ENCODE results near the gene SH3BP2.
A peak's percentile ranks its signal among the peaks of the same experiment; 100 is the strongest.

The SH3BP2 gene

GRCh38 chr4:2817137-2817536 is 24.3 kb downstream of the SH3BP2 start:
- no peaks in the 10 kb centered on the region for H3K79me2 ChIP-seq (ENCODE audit: control insufficient read depth, low read length)
- H3K4me3 ChIP-seq (ENCODE audit: low read length) = no peak overlapping the region
- H3K4me1 ChIP-seq (ENCODE audit: control insufficient read depth, low read length) = peaks cover 36% of the 10 kb centered on the region
- H3K9me3 ChIP-seq (ENCODE audit: control insufficient read depth, insufficient read depth, low read length) = 0 out of 2 replicates have a peak, but pooled peaks cover 4% of the 10 kb centered on the region
- no peaks in the 10 kb centered on the region for H4K20me1 ChIP-seq (ENCODE audit: control insufficient read depth, insufficient read depth, low read depth, low read length)
- no peaks in the 10 kb centered on the region for H3K36me3 ChIP-seq (ENCODE audit: control insufficient read depth, low read length)
- H3F3A ChIP-seq (ENCODE audit: control insufficient read depth, insufficient read depth) = 0 out of 2 replicates have a peak, but pooled peaks cover 7% of the 10 kb centered on the region
- no peak overlapping the region for H3K4me2 ChIP-seq (ENCODE audit: low read length)
- no peaks in the 10 kb centered on the region for H3K9me2 ChIP-seq (replicated peaks; ENCODE audit: control insufficient read depth, low read length)
- no peak overlapping the region for H3K27ac ChIP-seq (ENCODE audit: low read depth, low read length)
- H3K27me3 ChIP-seq (ENCODE audit: control insufficient read depth, low read length) = peaks cover 31% of the 10 kb centered on the region
- TF ChIP-seq, protein P1, sequence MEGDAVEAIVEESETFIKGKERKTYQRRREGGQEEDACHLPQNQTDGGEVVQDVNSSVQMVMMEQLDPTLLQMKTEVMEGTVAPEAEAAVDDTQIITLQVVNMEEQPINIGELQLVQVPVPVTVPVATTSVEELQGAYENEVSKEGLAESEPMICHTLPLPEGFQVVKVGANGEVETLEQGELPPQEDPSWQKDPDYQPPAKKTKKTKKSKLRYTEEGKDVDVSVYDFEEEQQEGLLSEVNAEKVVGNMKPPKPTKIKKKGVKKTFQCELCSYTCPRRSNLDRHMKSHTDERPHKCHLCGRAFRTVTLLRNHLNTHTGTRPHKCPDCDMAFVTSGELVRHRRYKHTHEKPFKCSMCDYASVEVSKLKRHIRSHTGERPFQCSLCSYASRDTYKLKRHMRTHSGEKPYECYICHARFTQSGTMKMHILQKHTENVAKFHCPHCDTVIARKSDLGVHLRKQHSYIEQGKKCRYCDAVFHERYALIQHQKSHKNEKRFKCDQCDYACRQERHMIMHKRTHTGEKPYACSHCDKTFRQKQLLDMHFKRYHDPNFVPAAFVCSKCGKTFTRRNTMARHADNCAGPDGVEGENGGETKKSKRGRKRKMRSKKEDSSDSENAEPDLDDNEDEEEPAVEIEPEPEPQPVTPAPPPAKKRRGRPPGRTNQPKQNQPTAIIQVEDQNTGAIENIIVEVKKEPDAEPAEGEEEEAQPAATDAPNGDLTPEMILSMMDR (IDR thresholded peaks at IDR 0.05; ENCODE audit: low read depth, low read length, poor library complexity, severe bottlenecking) = no peak
- TF ChIP-seq EZH2phosphoT487 (IDR thresholded peaks at IDR 0.05; ENCODE audit: borderline replicate concordance, low read length) = no peak

DNA sequence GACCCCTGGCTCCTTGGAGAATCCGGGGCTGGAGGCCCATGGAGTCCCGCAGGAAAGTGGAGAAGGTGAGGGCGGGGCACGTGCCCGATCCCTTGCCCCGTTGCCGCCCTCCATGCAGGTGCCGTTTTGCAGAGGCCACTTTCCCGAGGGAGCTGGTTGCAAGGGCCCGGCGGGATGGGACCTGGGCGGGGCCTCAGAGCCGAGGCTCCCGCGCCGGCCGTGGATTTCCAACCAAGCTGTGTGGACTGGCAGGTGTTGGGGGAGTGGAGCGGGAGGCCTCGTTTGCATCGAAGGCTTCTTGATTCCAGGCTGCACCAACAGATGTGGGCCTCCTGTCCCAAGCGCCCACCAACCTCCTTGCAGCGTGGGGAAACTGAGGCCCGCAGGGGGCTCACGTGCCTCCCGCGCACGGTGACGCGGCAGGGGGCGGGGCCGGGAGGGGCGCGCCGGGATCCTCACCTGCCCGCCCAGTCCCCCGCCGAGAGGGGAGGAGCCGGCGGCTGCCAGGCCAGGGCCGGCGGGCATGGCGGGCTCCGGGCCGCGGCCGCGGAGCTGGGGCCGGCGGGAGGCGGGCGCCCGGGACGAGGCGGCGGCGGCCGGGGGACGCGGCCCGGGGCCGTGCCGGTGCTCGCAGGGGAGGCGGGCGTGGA is 24.9 kb downstream of the SH3BP2 start:
- no peaks in the 10 kb centered on the region for H3K79me2 ChIP-seq (ENCODE audit: control insufficient read depth, low read length)
- H3K9me2 ChIP-seq (replicated peaks; ENCODE audit: control insufficient read depth, low read length) = no peaks in the 10 kb centered on the region
- peaks cover 29% of the 10 kb centered on the region for H3K4me1 ChIP-seq (ENCODE audit: control insufficient read depth, low read length)
- no peak overlapping the region for H3K27ac ChIP-seq (ENCODE audit: low read depth, low read length)
- 0 out of 2 replicates have a peak, but pooled peaks cover 7% of the 10 kb centered on the region for H3F3A ChIP-seq (ENCODE audit: control insufficient read depth, insufficient read depth)
- H3K27me3 ChIP-seq (ENCODE audit: control insufficient read depth, low read length) = peaks cover 31% of the 10 kb centered on the region
- H3K4me2 ChIP-seq (ENCODE audit: low read length) = peak overlapping the region; percentile 49
- no peaks in the 10 kb centered on the region for H3K36me3 ChIP-seq (ENCODE audit: control insufficient read depth, low read length)
- H3K4me3 ChIP-seq (ENCODE audit: low read length) = peak overlapping the region; percentile 21
- TF ChIP-seq EZH2phosphoT487 (IDR thresholded peaks at IDR 0.05; ENCODE audit: borderline replicate concordance, low read length) = no peak
- TF ChIP-seq, protein P1 (IDR thresholded peaks at IDR 0.05; ENCODE audit: low read depth, low read length, poor library complexity, severe bottlenecking) = no peak
- 0 out of 2 replicates have a peak, but pooled peaks cover 4% of the 10 kb centered on the region for H3K9me3 ChIP-seq (ENCODE audit: control insufficient read depth, insufficient read depth, low read length)
- H4K20me1 ChIP-seq (ENCODE audit: control insufficient read depth, insufficient read depth, low read depth, low read length) = no peaks in the 10 kb centered on the region

GRCh38 chr4:2818351-2818939 is 25.6 kb downstream of the SH3BP2 start:
- Histone ChIP-seq H3K27me3 (ENCODE audit: control insufficient read depth, low read length) (peaks cover 31% of the 10 kb centered on the region), H3K9me3 (ENCODE audit: control insufficient read depth, insufficient read depth, low read length) (0 out of 2 replicates have a peak, but pooled peaks cover 4% of the 10 kb centered on the region), H3K36me3 (ENCODE audit: control insufficient read depth, low read length) (no peaks in the 10 kb centered on the region), H3K27ac (ENCODE audit: low read depth, low read length) (no peak overlapping the region), H3K9me2 (replicated peaks; ENCODE audit: control insufficient read depth, low read length) (no peaks in the 10 kb centered on the region), H3F3A (ENCODE audit: control insufficient read depth, insufficient read depth) (0 out of 2 replicates have a peak, but pooled peaks cover 7% of the 10 kb centered on the region), H3K79me2 (ENCODE audit: control insufficient read depth, low read length) (no peaks in the 10 kb centered on the region), H3K4me1 (ENCODE audit: control insufficient read depth, low read length) (peaks cover 23% of the 10 kb centered on the region), H3K4me2 (ENCODE audit: low read length) (peak overlapping the region; percentile 48; the same call in 1 of the 2 replicates), H4K20me1 (ENCODE audit: control insufficient read depth, insufficient read depth, low read depth, low read length) (no peaks in the 10 kb centered on the region), H3K4me3 (ENCODE audit: low read length) (peak overlapping the region; percentile 48)
- TF ChIP-seq, protein P1 (IDR thresholded peaks at IDR 0.05; ENCODE audit: low read depth, low read length, poor library complexity, severe bottlenecking) = no peak
- TF ChIP-seq EZH2phosphoT487 (IDR thresholded peaks at IDR 0.05; ENCODE audit: borderline replicate concordance, low read length) = peak; percentile 80; the same call in 1 of the 2 replicates

All from DOHH2 (cell line).